GM10266 (cell line): Measurements from ENCODE around the gene SLC9C1.
"Not testable (repeated sequence)": the region's sequence is repeated elsewhere in the genome, so short reads cannot be mapped to it uniquely, and the experiment has no call there.

Experiments
- DNase-seq: peaks from one replicate; pipeline ENCODE4 v3.0.0; 2012; ENCODE audit errors: extremely low spot score
- TF ChIP-seq, protein P1 (sequence below): IDR thresholded peaks from 2 replicates; pipeline ENCODE4 v1.5.1; 2012; ENCODE audit warnings: mild to moderate bottlenecking, low read depth; ENCODE audit not compliant: control insufficient read depth, insufficient read depth; ENCODE audit errors: missing control alignments

The SLC9C1 gene

DNA sequence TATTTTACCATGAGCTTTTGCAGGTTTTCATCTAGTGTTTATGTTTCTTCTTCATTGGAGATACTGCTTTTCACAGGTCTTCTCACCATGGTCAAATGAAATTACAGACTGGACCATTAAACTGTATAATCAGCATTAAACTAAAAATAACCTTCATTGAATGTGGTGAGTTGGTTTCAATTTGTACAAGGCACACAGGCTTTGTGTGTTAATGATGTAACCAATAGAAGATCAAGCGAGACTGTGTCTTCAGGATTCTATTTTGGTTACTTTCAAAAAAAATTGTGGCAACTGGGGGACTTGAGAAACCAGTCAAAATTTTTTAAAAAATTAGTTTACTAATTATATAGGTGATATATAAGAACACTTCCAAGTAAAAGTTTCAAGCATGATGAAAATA lies 106.7 kb downstream of the SLC9C1 start:
- TF ChIP-seq, protein P1, sequence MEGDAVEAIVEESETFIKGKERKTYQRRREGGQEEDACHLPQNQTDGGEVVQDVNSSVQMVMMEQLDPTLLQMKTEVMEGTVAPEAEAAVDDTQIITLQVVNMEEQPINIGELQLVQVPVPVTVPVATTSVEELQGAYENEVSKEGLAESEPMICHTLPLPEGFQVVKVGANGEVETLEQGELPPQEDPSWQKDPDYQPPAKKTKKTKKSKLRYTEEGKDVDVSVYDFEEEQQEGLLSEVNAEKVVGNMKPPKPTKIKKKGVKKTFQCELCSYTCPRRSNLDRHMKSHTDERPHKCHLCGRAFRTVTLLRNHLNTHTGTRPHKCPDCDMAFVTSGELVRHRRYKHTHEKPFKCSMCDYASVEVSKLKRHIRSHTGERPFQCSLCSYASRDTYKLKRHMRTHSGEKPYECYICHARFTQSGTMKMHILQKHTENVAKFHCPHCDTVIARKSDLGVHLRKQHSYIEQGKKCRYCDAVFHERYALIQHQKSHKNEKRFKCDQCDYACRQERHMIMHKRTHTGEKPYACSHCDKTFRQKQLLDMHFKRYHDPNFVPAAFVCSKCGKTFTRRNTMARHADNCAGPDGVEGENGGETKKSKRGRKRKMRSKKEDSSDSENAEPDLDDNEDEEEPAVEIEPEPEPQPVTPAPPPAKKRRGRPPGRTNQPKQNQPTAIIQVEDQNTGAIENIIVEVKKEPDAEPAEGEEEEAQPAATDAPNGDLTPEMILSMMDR, result no peak
- DNase-seq, result peak; percentile 41

DNA sequence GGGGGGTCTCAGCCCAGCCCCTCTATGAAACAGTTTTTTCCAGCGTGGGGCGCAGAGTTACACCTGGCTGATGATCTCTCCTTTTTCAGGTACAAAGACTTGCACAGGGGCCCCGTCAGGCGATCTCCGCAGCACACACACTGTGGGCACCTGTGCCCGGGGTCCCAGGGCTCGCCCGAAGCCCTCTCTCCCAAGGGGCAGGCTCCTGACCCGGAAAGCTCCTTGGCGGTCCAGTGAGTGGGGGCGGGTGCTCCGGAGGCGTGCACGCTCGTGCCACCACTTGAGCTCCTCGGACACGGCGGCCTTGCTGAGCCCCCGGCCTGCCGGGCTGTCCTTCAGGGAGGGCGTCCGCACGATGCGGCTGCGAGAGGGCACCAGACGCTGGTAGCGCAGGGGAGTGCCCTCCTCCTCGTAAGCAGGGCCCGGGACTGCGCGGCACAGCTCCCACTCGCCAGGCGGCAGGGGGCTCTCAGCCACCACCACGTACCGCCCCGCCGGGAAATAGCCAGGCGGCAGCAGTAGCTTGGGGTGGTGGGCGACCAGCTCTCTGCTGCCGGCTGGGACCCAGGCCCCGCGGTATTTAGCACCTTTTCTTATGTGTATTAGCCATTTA lies 108.5 kb downstream of the SLC9C1 start:
- DNase-seq, result not testable (repeated sequence)

DNA sequence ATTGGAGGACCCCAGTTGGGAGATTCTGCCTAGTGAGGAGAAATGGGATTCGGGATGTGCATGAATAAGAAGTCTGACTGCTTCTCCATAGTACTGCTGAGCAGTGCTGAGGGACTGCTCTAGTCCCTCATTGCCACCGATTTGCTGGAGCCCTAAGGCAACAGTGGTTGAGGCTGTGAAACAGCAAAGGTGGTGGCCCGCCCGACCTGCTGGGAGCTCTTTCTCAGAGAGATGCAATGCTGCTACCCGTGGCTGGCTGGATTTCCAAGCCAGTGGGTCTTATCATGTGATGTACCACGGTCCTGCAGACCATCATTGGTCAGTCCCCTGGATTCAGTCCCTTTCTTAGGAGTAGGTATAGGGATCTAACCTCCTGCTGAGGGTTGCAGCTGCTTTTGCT lies 118.4 kb downstream of the SLC9C1 start:
- TF ChIP-seq, protein P1, result no peak
- no peak for DNase-seq

DNA sequence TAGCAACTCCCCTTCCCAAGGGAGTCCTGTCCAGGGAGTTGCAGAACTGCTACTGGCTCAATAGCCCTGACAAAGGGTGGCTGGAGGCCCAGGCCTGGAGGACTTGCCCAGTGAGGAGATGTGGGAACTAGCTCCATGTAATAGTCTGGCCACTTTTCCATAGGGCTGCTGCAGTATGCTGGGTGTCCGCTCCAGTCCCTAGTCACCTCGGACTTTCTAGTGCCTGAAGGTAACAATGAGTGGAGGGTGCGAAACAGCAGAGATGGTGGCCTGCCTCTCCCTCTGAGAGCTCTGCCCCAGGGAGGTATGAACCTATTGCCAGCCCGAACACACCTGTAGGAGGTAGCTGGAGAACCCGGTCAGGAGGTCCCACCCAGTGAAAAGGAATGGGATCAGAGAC lies 119.0 kb downstream of the SLC9C1 start:
- TF ChIP-seq, protein P1, result no peak
- no peak for DNase-seq

DNA sequence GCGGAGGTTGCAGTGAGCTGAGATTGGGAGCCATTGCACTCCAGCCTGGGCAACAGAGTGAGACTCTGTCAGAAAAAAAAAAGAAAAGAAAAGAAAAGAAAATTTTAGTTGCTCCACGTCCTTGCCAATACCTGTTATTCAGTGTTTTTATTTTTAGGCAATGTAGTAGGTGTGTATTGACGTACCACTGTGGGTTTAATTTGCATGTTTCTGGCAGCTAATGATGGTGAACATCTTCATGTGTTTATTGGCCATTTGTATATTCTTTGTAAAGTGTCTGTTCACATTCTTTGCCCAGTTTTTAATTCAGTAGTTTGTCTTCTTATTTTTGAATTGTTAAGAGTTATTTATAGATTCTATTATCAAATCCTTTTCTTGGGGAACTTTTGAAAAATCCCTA lies 122.9 kb downstream of the SLC9C1 start:
- TF ChIP-seq, protein P1, result no peak

DNA sequence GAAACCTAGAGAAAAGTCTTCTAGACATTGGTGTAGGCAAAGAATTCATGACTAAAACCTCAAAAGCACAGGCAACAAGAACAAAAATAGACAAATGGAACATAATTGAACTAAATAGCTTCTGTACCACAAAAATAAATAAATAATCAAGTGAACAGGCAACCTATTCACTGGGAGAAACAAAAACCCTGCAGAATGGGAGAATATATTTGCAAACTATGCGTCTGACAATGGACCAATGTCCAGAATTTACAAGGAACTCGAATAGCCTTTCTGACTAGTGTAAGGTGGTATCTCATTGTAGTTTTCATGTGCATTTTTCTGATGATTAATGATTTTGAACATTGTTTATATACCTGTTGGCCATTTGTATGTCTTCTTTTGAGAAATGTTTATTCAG lies 124.0 kb downstream of the SLC9C1 start:
- TF ChIP-seq, protein P1, result no peak
- no peak for DNase-seq

More for the DNA sequence above, 122.9 kb downstream of the SLC9C1 start:
- DNase-seq, result no peak

DNA sequence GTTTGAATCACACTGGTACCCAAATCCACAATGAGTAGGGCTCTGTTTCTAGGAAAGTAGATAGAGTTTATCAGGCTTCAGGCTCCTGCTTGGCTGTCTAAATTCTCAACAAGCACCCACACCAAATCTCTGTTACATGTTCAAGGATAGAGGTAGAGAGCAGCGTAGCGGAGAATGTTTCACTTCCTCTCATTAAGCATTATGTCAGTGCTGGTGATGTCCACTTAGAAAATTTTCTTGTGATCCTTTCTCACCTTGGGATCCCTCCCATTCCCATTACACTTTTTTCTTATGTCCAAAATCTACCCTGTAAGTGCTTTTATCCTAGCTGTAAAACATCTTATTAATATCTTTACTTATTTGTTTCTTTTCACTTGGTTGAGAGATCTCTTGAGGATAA lies 126.3 kb downstream of the SLC9C1 start:
- TF ChIP-seq, protein P1, result no peak
- peak; percentile 57 for DNase-seq

DNA sequence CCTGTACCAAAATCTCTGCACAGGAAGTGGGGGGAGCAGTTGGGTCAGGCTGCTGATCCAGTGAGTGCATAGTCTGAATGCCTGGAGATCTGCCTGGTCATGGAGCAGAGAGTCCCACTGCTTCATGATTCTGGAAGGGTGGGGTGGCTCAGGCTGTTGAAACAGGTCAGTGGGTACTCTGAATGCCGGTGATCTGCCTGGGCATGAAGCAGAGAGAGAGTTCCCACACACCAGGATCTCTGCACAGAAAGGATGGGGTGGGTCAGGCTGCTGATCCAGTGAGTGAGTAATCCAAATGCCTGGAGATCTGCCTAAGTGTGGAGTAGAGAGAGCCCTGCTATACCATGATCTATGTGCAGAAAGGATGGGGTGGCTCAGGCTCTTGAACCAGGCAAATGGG lies 144.9 kb downstream of the SLC9C1 start:
- TF ChIP-seq, protein P1, result no peak
- DNase-seq, result no peak
